Coronary artery (tissue), 2 donors: ENCODE results near the gene RXFP4.

Experiments
- DNase-seq: peaks from one replicate; pipeline ENCODE4 v3.0.0-alpha.2; 2017; ENCODE audit warnings: low spot score
- H3K27ac ChIP-seq, 2 donors: fragments of 200-600 bp; sonication (generic); one replicate each; pipeline ENCODE4 v1.5.1; 2016 to 2019
- H3K4me3 ChIP-seq: fragments of 200-600 bp; sonication (generic); 2 replicates; pipeline ENCODE4 v1.5.1; 2016; ENCODE audit warnings: mild to moderate bottlenecking, moderate library complexity
- TF ChIP-seq, protein P1 (sequence below): fragments of 200-600 bp; sonication (generic); IDR thresholded peaks from one replicate; pipeline ENCODE4 v1.5.1; 2019; ENCODE audit warnings: antibody characterized with exemption

RXFP4 gene

GRCh38 chr1:155931332-155932038, 10.0 kb upstream of the RXFP4 start:
- H3K27ac ChIP-seq, result peak overlapping the region in 1 of 2 donors; percentile 18
- no peak for DNase-seq
- peak overlapping the region; percentile 49 for H3K4me3 ChIP-seq
- TF ChIP-seq, protein P1, sequence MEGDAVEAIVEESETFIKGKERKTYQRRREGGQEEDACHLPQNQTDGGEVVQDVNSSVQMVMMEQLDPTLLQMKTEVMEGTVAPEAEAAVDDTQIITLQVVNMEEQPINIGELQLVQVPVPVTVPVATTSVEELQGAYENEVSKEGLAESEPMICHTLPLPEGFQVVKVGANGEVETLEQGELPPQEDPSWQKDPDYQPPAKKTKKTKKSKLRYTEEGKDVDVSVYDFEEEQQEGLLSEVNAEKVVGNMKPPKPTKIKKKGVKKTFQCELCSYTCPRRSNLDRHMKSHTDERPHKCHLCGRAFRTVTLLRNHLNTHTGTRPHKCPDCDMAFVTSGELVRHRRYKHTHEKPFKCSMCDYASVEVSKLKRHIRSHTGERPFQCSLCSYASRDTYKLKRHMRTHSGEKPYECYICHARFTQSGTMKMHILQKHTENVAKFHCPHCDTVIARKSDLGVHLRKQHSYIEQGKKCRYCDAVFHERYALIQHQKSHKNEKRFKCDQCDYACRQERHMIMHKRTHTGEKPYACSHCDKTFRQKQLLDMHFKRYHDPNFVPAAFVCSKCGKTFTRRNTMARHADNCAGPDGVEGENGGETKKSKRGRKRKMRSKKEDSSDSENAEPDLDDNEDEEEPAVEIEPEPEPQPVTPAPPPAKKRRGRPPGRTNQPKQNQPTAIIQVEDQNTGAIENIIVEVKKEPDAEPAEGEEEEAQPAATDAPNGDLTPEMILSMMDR, result no peak

DNA sequence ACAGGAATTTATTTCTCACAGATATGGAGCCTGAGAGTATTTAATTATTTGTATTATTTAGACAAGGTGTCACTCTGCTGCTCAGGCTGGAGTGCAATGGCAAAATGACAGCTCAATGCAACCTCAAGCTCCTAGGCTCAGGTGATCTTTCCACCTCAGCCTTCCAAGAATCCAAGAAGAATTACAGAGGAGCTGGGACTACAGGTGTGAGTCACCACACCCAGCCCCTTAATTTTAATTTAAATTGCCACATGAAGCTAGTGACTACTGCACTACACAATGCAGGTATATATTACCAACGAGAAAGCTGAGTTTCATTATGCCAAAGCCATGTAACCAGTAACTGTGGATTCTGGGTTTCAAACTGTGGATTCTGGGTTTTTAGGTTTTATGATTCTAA, 9.4 kb upstream of the RXFP4 start:
- no peak overlapping the region for H3K27ac ChIP-seq
- H3K4me3 ChIP-seq, result peak overlapping the region; percentile 49
- DNase-seq, result no peak
- TF ChIP-seq, protein P1, result no peak

- DNase-seq, result no peak
- Histone ChIP-seq H3K4me3 (peak overlapping the region; percentile 77), H3K27ac (no peak overlapping the region)
- TF ChIP-seq, protein P1, result no peak
These were observed 9.0 kb upstream of the RXFP4 start for GRCh38 chr1:155932487-155932886.

GRCh38 chr1:155933591-155934096, 7.8 kb upstream of the RXFP4 start:
- TF ChIP-seq, protein P1, result no peak
- Histone ChIP-seq H3K27ac (peak overlapping the region; percentile 85 to 90), H3K4me3 (peak overlapping the region; percentile 77)
- no peak for DNase-seq

- TF ChIP-seq, protein P1, result no peak
- H3K4me3 ChIP-seq, result peak within 1 kb of the TSS; percentile 77
These were observed 7.1 kb upstream of the RXFP4 start, which contains the start of gene KHDC4 for GRCh38 chr1:155934097-155934935. KHDC4 (minus strand) TSS chr1:155934413; CDS start chr1:155934373, 40 bp downstream.

GRCh38 chr1:155934936-155935590, 6.4 kb upstream of the RXFP4 start:
- DNase-seq, result no peak
- Histone ChIP-seq H3K27ac (peak overlapping the region; percentile 85 to 90), H3K4me3 (peak overlapping the region; percentile 77)
- TF ChIP-seq, protein P1, result no peak

More at GRCh38 chr1:155934097-155934935, 7.1 kb upstream of the RXFP4 start, which contains the start of gene KHDC4:
- peak within 1 kb of the TSS; percentile 85 to 90 for H3K27ac ChIP-seq
- peak; percentile 97 for DNase-seq
